ENCODE results near the gene CAMK2N2.

DNA sequence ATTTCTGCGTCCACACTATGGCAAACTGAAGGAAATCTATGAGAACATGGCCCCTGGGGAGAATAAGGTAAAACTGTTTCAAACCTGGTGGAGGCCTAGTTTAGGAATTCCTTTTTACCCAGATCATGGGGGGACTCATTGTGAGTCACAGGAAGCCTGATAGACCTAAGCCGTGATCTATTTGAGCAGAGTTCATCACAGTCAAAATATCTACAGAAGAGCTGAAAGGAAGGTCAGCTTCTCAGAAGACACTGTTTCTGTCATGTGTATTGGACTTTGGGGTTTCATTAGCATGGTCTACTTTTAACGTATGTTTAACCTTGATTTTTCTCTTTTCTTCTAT lies 39.0 kb upstream of the CAMK2N2 start:
- TF ChIP-seq ARID2 (IDR thresholded peaks at IDR 0.05): no peak
- TF ChIP-seq CBFA2T2 (conservative IDR thresholded peaks at IDR 0.05): no peak
- TF ChIP-seq POLR2AphosphoS5 (IDR thresholded peaks at IDR 0.05; ENCODE audit: control insufficient read depth, insufficient read depth, low read depth, low read length): no peak
- TF ChIP-seq GABPA (tag; conservative IDR thresholded peaks at IDR 0.05; ENCODE audit: low read depth): no peak
- TF ChIP-seq HDAC2 (IDR thresholded peaks at IDR 0.05): no peak
- TF ChIP-seq EP300 (IDR thresholded peaks at IDR 0.05; ENCODE audit: low read length): no peak
- TF ChIP-seq ZBTB7A (IDR thresholded peaks at IDR 0.05; ENCODE audit: borderline replicate concordance, control insufficient read depth, low read depth, low read length): no peak
- TF ChIP-seq NFIC (IDR thresholded peaks at IDR 0.05): no peak
- no peak for TF ChIP-seq FOXA3 (CRISPR knock-in tag; conservative IDR thresholded peaks at IDR 0.05 in 1 of 2, IDR thresholded peaks at IDR 0.05 in 1 of 2)
- TF ChIP-seq TARDBP (IDR thresholded peaks at IDR 0.05): no peak
- no peak for TF ChIP-seq JUN (IDR thresholded peaks at IDR 0.05; ENCODE audit: borderline replicate concordance, low read depth, low read length)
- TF ChIP-seq JUN (CRISPR knock-in tag; IDR thresholded peaks at IDR 0.05; ENCODE audit: borderline replicate concordance): no peak
- no peak for TF ChIP-seq CUX1 (CRISPR knock-in tag; IDR thresholded peaks at IDR 0.05)
- no peak for TF ChIP-seq HEY1 (CRISPR knock-in tag; IDR thresholded peaks at IDR 0.05; ENCODE audit: borderline replicate concordance)
- no peak for TF ChIP-seq ZNF174 (CRISPR knock-in tag; IDR thresholded peaks at IDR 0.05)

Data from K562 (cell line).